ENCODE data around the gene AMPD3.

Gene AMPD3

GRCh38 chr11:10515418-10515817 lies 60.4 kb downstream of the AMPD3 start:
- no peaks in the 10 kb centered on the region for H3K9me3 ChIP-seq (ENCODE audit: control insufficient read depth in 2 of 2, low read length in 2 of 2)
- H3K27ac ChIP-seq (ENCODE audit: low read depth in 2 of 2, low read length in 2 of 2), result no peak overlapping the region
- H3K36me3 ChIP-seq (ENCODE audit: control insufficient read depth in 2 of 2, insufficient read depth in 2 of 2, low read length in 2 of 2), result peaks cover 5 to 17% of the 10 kb centered on the region in 2 donors
- no peak overlapping the region for H3K9ac ChIP-seq (ENCODE audit: low read depth in 1 of 2, low read length in 2 of 2)
- no peaks in the 10 kb centered on the region for H3K4me1 ChIP-seq (ENCODE audit: control insufficient read depth in 2 of 2, insufficient read depth in 2 of 2, low read length in 2 of 2)
- H3K27me3 ChIP-seq (ENCODE audit: control insufficient read depth in 2 of 2, insufficient read depth in 2 of 2, low read length in 2 of 2), result no peaks in the 10 kb centered on the region
- no peak overlapping the region for H3K4me3 ChIP-seq (ENCODE audit: low read length in 2 of 2)

- H3K9ac ChIP-seq (ENCODE audit: low read depth in 1 of 2, low read length in 2 of 2), result no peak overlapping the region
- no peak overlapping the region for H3K4me3 ChIP-seq (ENCODE audit: low read length in 2 of 2)
- H3K4me1 ChIP-seq (ENCODE audit: control insufficient read depth in 2 of 2, insufficient read depth in 2 of 2, low read length in 2 of 2), result no peaks in the 10 kb centered on the region
- H3K27me3 ChIP-seq (ENCODE audit: control insufficient read depth in 2 of 2, insufficient read depth in 2 of 2, low read length in 2 of 2), result no peaks in the 10 kb centered on the region
- H3K36me3 ChIP-seq (ENCODE audit: control insufficient read depth in 2 of 2, insufficient read depth in 2 of 2, low read length in 2 of 2), result peaks cover 15 to 30% of the 10 kb centered on the region in 2 donors
- H3K9me3 ChIP-seq (ENCODE audit: control insufficient read depth in 2 of 2, low read length in 2 of 2), result no peaks in the 10 kb centered on the region
- H3K27ac ChIP-seq (ENCODE audit: low read depth in 2 of 2, low read length in 2 of 2), result no peak overlapping the region
These were observed 63.1 kb downstream of the AMPD3 start for GRCh38 chr11:10518123-10518522.

GRCh38 chr11:10518891-10519290 lies 63.8 kb downstream of the AMPD3 start:
- Histone ChIP-seq H3K27me3 (ENCODE audit: control insufficient read depth in 2 of 2, insufficient read depth in 2 of 2, low read length in 2 of 2) (no peaks in the 10 kb centered on the region), H3K4me3 (ENCODE audit: low read length in 2 of 2) (no peak overlapping the region), H3K36me3 (ENCODE audit: control insufficient read depth in 2 of 2, insufficient read depth in 2 of 2, low read length in 2 of 2) (peaks cover 15 to 34% of the 10 kb centered on the region in 2 donors), H3K27ac (ENCODE audit: low read depth in 2 of 2, low read length in 2 of 2) (no peak overlapping the region), H3K4me1 (ENCODE audit: control insufficient read depth in 2 of 2, insufficient read depth in 2 of 2, low read length in 2 of 2) (no peaks in the 10 kb centered on the region), H3K9ac (ENCODE audit: low read depth in 1 of 2, low read length in 2 of 2) (no peak overlapping the region), H3K9me3 (ENCODE audit: control insufficient read depth in 2 of 2, low read length in 2 of 2) (no peaks in the 10 kb centered on the region)

- no peaks in the 10 kb centered on the region for H3K9me3 ChIP-seq (ENCODE audit: control insufficient read depth in 2 of 2, low read length in 2 of 2)
- H3K9ac ChIP-seq (ENCODE audit: low read depth in 1 of 2, low read length in 2 of 2), result no peak overlapping the region
- no peaks in the 10 kb centered on the region for H3K4me1 ChIP-seq (ENCODE audit: control insufficient read depth in 2 of 2, insufficient read depth in 2 of 2, low read length in 2 of 2)
- no peaks in the 10 kb centered on the region for H3K27me3 ChIP-seq (ENCODE audit: control insufficient read depth in 2 of 2, insufficient read depth in 2 of 2, low read length in 2 of 2)
- H3K36me3 ChIP-seq (ENCODE audit: control insufficient read depth in 2 of 2, insufficient read depth in 2 of 2, low read length in 2 of 2), result peaks cover 15 to 39% of the 10 kb centered on the region in 2 donors
- H3K27ac ChIP-seq (ENCODE audit: low read depth in 2 of 2, low read length in 2 of 2), result no peak overlapping the region
- H3K4me3 ChIP-seq (ENCODE audit: low read length in 2 of 2), result no peak overlapping the region
These were observed 64.6 kb downstream of the AMPD3 start for GRCh38 chr11:10519630-10520029.

GRCh38 chr11:10520562-10520961 lies 65.5 kb downstream of the AMPD3 start:
- H3K4me1 ChIP-seq (ENCODE audit: control insufficient read depth in 2 of 2, insufficient read depth in 2 of 2, low read length in 2 of 2), result no peaks in the 10 kb centered on the region
- H3K4me3 ChIP-seq (ENCODE audit: low read length in 2 of 2), result no peak overlapping the region
- H3K36me3 ChIP-seq (ENCODE audit: control insufficient read depth in 2 of 2, insufficient read depth in 2 of 2, low read length in 2 of 2), result peaks cover 15 to 41% of the 10 kb centered on the region in 2 donors
- no peaks in the 10 kb centered on the region for H3K27me3 ChIP-seq (ENCODE audit: control insufficient read depth in 2 of 2, insufficient read depth in 2 of 2, low read length in 2 of 2)
- H3K27ac ChIP-seq (ENCODE audit: low read depth in 2 of 2, low read length in 2 of 2), result no peak overlapping the region
- H3K9me3 ChIP-seq (ENCODE audit: control insufficient read depth in 2 of 2, low read length in 2 of 2), result no peaks in the 10 kb centered on the region
- H3K9ac ChIP-seq (ENCODE audit: low read depth in 1 of 2, low read length in 2 of 2), result no peak overlapping the region

GRCh38 chr11:10522276-10522675 lies 67.2 kb downstream of the AMPD3 start:
- no peaks in the 10 kb centered on the region for H3K27me3 ChIP-seq (ENCODE audit: control insufficient read depth in 2 of 2, insufficient read depth in 2 of 2, low read length in 2 of 2)
- no peaks in the 10 kb centered on the region for H3K9me3 ChIP-seq (ENCODE audit: control insufficient read depth in 2 of 2, low read length in 2 of 2)
- peaks cover 0 to 4% of the 10 kb centered on the region in 2 donors for H3K4me1 ChIP-seq (ENCODE audit: control insufficient read depth in 2 of 2, insufficient read depth in 2 of 2, low read length in 2 of 2)
- H3K36me3 ChIP-seq (ENCODE audit: control insufficient read depth in 2 of 2, insufficient read depth in 2 of 2, low read length in 2 of 2), result peaks cover 17 to 45% of the 10 kb centered on the region in 2 donors
- no peak overlapping the region for H3K9ac ChIP-seq (ENCODE audit: low read depth in 1 of 2, low read length in 2 of 2)
- H3K4me3 ChIP-seq (ENCODE audit: low read length in 2 of 2), result no peak overlapping the region
- H3K27ac ChIP-seq (ENCODE audit: low read depth in 2 of 2, low read length in 2 of 2), result no peak overlapping the region

- Histone ChIP-seq H3K9me3 (ENCODE audit: control insufficient read depth in 2 of 2, low read length in 2 of 2) (no peaks in the 10 kb centered on the region), H3K4me3 (ENCODE audit: low read length in 2 of 2) (no peak overlapping the region), H3K4me1 (ENCODE audit: control insufficient read depth in 2 of 2, insufficient read depth in 2 of 2, low read length in 2 of 2) (peaks cover 0 to 10% of the 10 kb centered on the region in 2 donors), H3K27me3 (ENCODE audit: control insufficient read depth in 2 of 2, insufficient read depth in 2 of 2, low read length in 2 of 2) (no peaks in the 10 kb centered on the region), H3K9ac (ENCODE audit: low read depth in 1 of 2, low read length in 2 of 2) (no peak overlapping the region), H3K36me3 (ENCODE audit: control insufficient read depth in 2 of 2, insufficient read depth in 2 of 2, low read length in 2 of 2) (peaks cover 17 to 50% of the 10 kb centered on the region in 2 donors), H3K27ac (ENCODE audit: low read depth in 2 of 2, low read length in 2 of 2) (no peak overlapping the region)
These were observed 67.9 kb downstream of the AMPD3 start for GRCh38 chr11:10522921-10523320.

GRCh38 chr11:10524471-10524870 lies 69.4 kb downstream of the AMPD3 start:
- no peaks in the 10 kb centered on the region for H3K9me3 ChIP-seq (ENCODE audit: control insufficient read depth in 2 of 2, low read length in 2 of 2)
- H3K27ac ChIP-seq (ENCODE audit: low read depth in 2 of 2, low read length in 2 of 2), result no peak overlapping the region
- peaks cover 20 to 48% of the 10 kb centered on the region in 2 donors for H3K36me3 ChIP-seq (ENCODE audit: control insufficient read depth in 2 of 2, insufficient read depth in 2 of 2, low read length in 2 of 2)
- H3K4me3 ChIP-seq (ENCODE audit: low read length in 2 of 2), result no peak overlapping the region
- H3K27me3 ChIP-seq (ENCODE audit: control insufficient read depth in 2 of 2, insufficient read depth in 2 of 2, low read length in 2 of 2), result no peaks in the 10 kb centered on the region
- H3K9ac ChIP-seq (ENCODE audit: low read depth in 1 of 2, low read length in 2 of 2), result no peak overlapping the region
- H3K4me1 ChIP-seq (ENCODE audit: control insufficient read depth in 2 of 2, insufficient read depth in 2 of 2, low read length in 2 of 2), result peaks cover 0 to 13% of the 10 kb centered on the region in 2 donors

GRCh38 chr11:10526974-10527918 lies 72.2 kb downstream of the AMPD3 start:
- peaks cover 0 to 13% of the 10 kb centered on the region in 2 donors for H3K4me1 ChIP-seq (ENCODE audit: control insufficient read depth in 2 of 2, insufficient read depth in 2 of 2, low read length in 2 of 2)
- peak overlapping the region in 1 of 2 donors; percentile 7 for H3K27ac ChIP-seq (ENCODE audit: low read depth in 2 of 2, low read length in 2 of 2)
- H3K9ac ChIP-seq (ENCODE audit: low read depth in 1 of 2, low read length in 2 of 2), result peak overlapping the region in 1 of 2 donors; percentile 27
- H3K4me3 ChIP-seq (ENCODE audit: low read length in 2 of 2), result no peak overlapping the region
- H3K27me3 ChIP-seq (ENCODE audit: control insufficient read depth in 2 of 2, insufficient read depth in 2 of 2, low read length in 2 of 2), result no peaks in the 10 kb centered on the region
- peaks cover 18 to 34% of the 10 kb centered on the region in 2 donors for H3K36me3 ChIP-seq (ENCODE audit: control insufficient read depth in 2 of 2, insufficient read depth in 2 of 2, low read length in 2 of 2)
- no peaks in the 10 kb centered on the region for H3K9me3 ChIP-seq (ENCODE audit: control insufficient read depth in 2 of 2, low read length in 2 of 2)

- Histone ChIP-seq H3K27ac (ENCODE audit: low read depth in 2 of 2, low read length in 2 of 2) (no peak overlapping the region), H3K9me3 (ENCODE audit: control insufficient read depth in 2 of 2, low read length in 2 of 2) (no peaks in the 10 kb centered on the region), H3K27me3 (ENCODE audit: control insufficient read depth in 2 of 2, insufficient read depth in 2 of 2, low read length in 2 of 2) (no peaks in the 10 kb centered on the region), H3K36me3 (ENCODE audit: control insufficient read depth in 2 of 2, insufficient read depth in 2 of 2, low read length in 2 of 2) (peaks cover 21 to 36% of the 10 kb centered on the region in 2 donors), H3K4me1 (ENCODE audit: control insufficient read depth in 2 of 2, insufficient read depth in 2 of 2, low read length in 2 of 2) (peaks cover 0 to 13% of the 10 kb centered on the region in 2 donors), H3K4me3 (ENCODE audit: low read length in 2 of 2) (no peak overlapping the region), H3K9ac (ENCODE audit: low read depth in 1 of 2, low read length in 2 of 2) (no peak overlapping the region)
These were observed 73.1 kb downstream of the AMPD3 start for GRCh38 chr11:10528121-10528520.
